CD4-positive, alpha-beta T cell treated with Interleukin-6 at 100 ng/mL for 8 hours (primary cell): ENCODE measurements around the gene PADI1.
A peak's percentile ranks its signal among the peaks of the same experiment; 100 is the strongest.

Experiments used
- DNase-seq: peaks from one replicate; pipeline ENCODE4 v3.0.0-alpha.2; 2020; ENCODE audit warnings: mixed read lengths, low spot score

PADI1 gene

GRCh38 chr1:17204546-17205440 lies at the start of gene PADI1:
PADI1 (plus strand) TSS chr1:17205128; CDS start chr1:17205218, 90 bp downstream.
- DNase-seq: no peak

- no peak for DNase-seq
Measured at GRCh38 chr1:17155257-17155920, 49.5 kb upstream of the PADI1 start.

- DNase-seq: no peak
Measured at GRCh38 chr1:17156108-17156507, 48.8 kb upstream of the PADI1 start.

- DNase-seq: no peak
Measured at GRCh38 chr1:17158961-17159360, 46.0 kb upstream of the PADI1 start.

- no peak for DNase-seq
Measured at GRCh38 chr1:17161137-17161740, 43.7 kb upstream of the PADI1 start.

GRCh38 chr1:17161926-17162800 lies 42.8 kb upstream of the PADI1 start:
- DNase-seq: no peak

GRCh38 chr1:17162941-17163340 lies 42.0 kb upstream of the PADI1 start:
- DNase-seq: no peak

GRCh38 chr1:17163371-17163770 lies 41.6 kb upstream of the PADI1 start:
- DNase-seq: no peak

- no peak for DNase-seq
Measured at GRCh38 chr1:17163789-17164666, 40.9 kb upstream of the PADI1 start.

- no peak for DNase-seq
Measured at GRCh38 chr1:17165823-17166222, 39.1 kb upstream of the PADI1 start.

- no peak for DNase-seq
Measured at GRCh38 chr1:17167041-17167785, 37.7 kb upstream of the PADI1 start.

GRCh38 chr1:17167786-17168090 lies 37.2 kb upstream of the PADI1 start:
- no peak for DNase-seq

GRCh38 chr1:17168091-17168876 lies 36.6 kb upstream of the PADI1 start:
- DNase-seq: no peak

GRCh38 chr1:17170571-17170970 lies 34.4 kb upstream of the PADI1 start:
- DNase-seq: no peak

GRCh38 chr1:17173217-17173616 lies 31.7 kb upstream of the PADI1 start:
- DNase-seq: no peak

- no peak for DNase-seq
Measured at GRCh38 chr1:17176306-17177061, 28.4 kb upstream of the PADI1 start.

GRCh38 chr1:17177651-17178050 lies 27.3 kb upstream of the PADI1 start:
- DNase-seq: no peak

GRCh38 chr1:17181781-17182464 lies 23.0 kb upstream of the PADI1 start:
- DNase-seq: peak; percentile 41
